ENCODE measurements around the gene WWOX.

GRCh38 chr16:78402833-78403232 is 303.4 kb downstream of the WWOX start:
- TF ChIP-seq CTCF (IDR thresholded peaks at IDR 0.05), result no peak
- TF ChIP-seq EP300 (IDR thresholded peaks at IDR 0.05), result no peak
- TF ChIP-seq POLR2A (IDR thresholded peaks at IDR 0.05), result no peak
- TF ChIP-seq POLR2AphosphoS5 (IDR thresholded peaks at IDR 0.05), result no peak
